SK-N-SH (cell line): ENCODE results near the gene TRAPPC12.

Source experiments
- MXI1 ChIP-seq: IDR thresholded peaks from 2 replicates; pipeline ENCODE4 v1.6.1; 2012; ENCODE audit warnings: mild to moderate bottlenecking, low read depth, low read length, improper control_type of control experiment
- TF ChIP-seq, protein P1 (sequence below): fragments of 200-600 bp; sonication (generic); IDR thresholded peaks from 2 replicates; pipeline ENCODE4 v1.6.1; 2017; ENCODE audit warnings: antibody characterized with exemption, mild to moderate bottlenecking, moderate library complexity
- TF ChIP-seq, protein P2 (sequence below): IDR thresholded peaks from 2 replicates; pipeline ENCODE4 v1.4.0; 2012; ENCODE audit warnings: low read depth

GRCh38 chr2:3443083-3443482 is 63.6 kb downstream of the TRAPPC12 start:
- TF ChIP-seq, protein P1, sequence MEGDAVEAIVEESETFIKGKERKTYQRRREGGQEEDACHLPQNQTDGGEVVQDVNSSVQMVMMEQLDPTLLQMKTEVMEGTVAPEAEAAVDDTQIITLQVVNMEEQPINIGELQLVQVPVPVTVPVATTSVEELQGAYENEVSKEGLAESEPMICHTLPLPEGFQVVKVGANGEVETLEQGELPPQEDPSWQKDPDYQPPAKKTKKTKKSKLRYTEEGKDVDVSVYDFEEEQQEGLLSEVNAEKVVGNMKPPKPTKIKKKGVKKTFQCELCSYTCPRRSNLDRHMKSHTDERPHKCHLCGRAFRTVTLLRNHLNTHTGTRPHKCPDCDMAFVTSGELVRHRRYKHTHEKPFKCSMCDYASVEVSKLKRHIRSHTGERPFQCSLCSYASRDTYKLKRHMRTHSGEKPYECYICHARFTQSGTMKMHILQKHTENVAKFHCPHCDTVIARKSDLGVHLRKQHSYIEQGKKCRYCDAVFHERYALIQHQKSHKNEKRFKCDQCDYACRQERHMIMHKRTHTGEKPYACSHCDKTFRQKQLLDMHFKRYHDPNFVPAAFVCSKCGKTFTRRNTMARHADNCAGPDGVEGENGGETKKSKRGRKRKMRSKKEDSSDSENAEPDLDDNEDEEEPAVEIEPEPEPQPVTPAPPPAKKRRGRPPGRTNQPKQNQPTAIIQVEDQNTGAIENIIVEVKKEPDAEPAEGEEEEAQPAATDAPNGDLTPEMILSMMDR = no peak
- no peak for TF ChIP-seq MXI1
- TF ChIP-seq, protein P2, sequence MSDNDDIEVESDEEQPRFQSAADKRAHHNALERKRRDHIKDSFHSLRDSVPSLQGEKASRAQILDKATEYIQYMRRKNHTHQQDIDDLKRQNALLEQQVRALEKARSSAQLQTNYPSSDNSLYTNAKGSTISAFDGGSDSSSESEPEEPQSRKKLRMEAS = no peak
